Breast epithelium (tissue), 3 donors: ENCODE results near the gene MAPKAP1.

Experiments
- CTCF ChIP-seq, 3 donors: fragments of 450-650 bp; IDR thresholded peaks; one replicate each; pipeline ENCODE4 v1.5.1; 2016 to 2017; ENCODE audit warnings: antibody characterized with exemption in 3 of 3, mild to moderate bottlenecking in 3 of 3, moderate library complexity in 3 of 3
- POLR2A ChIP-seq: fragments of 450-650 bp; IDR thresholded peaks from one replicate; pipeline ENCODE4 v1.6.1; 2016; ENCODE audit warnings: antibody characterized with exemption, mild to moderate bottlenecking, moderate library complexity
- POLR2AphosphoS5 ChIP-seq, 3 donors: sonication (generic); formaldehyde crosslinking; IDR thresholded peaks; one replicate each; pipeline ENCODE4 v1.6.1; 2017; ENCODE audit warnings: antibody characterized with exemption in 3 of 3

DNA sequence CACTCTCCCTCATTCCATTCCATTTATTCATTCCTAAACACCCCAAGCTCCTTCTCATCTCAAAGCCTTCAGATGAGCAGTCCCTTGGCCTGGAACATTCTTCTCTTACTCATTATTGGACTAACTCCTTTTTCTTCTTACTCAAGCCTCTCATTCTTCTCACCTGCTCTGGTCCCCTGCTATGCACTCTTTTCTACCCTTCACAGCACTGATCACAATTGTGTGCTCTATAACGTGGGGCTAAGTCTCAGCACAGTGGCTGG lies 212.4 kb downstream of the MAPKAP1 start:
- TF ChIP-seq CTCF (IDR thresholded peaks at IDR 0.05) (no peak), POLR2A (no peak), POLR2AphosphoS5 (IDR thresholded peaks at IDR 0.05) (no peak)
